Kidney glomerular epithelial cell (primary cell): ENCODE data around the gene SYNPR.

Experiments
- DNase-seq: peaks from one replicate; lab custom pipeline; 2025; lab: John Stamatoyannopoulos, UW

Gene SYNPR

GRCh38 chr3:63304421-63304820 is 26.3 kb downstream of the SYNPR start:
- no peak for DNase-seq

- DNase-seq: no peak
These were observed 30.0 kb downstream of the SYNPR start for GRCh38 chr3:63308072-63308471.

GRCh38 chr3:63309768-63310167 is 31.7 kb downstream of the SYNPR start:
- no peak for DNase-seq

- DNase-seq: no peak
These were observed 45.7 kb downstream of the SYNPR start for GRCh38 chr3:63323766-63324165.

GRCh38 chr3:63324621-63325020 is 46.5 kb downstream of the SYNPR start:
- no peak for DNase-seq

GRCh38 chr3:63325386-63325785 is 47.3 kb downstream of the SYNPR start:
- DNase-seq: no peak

GRCh38 chr3:63328365-63328764 is 50.3 kb downstream of the SYNPR start:
- DNase-seq: peak; percentile 77

- no peak for DNase-seq
These were observed 53.4 kb downstream of the SYNPR start for GRCh38 chr3:63331520-63331919.

GRCh38 chr3:63333815-63334214 is 55.7 kb downstream of the SYNPR start:
- DNase-seq: no peak

- DNase-seq: no peak
These were observed 60.2 kb downstream of the SYNPR start for GRCh38 chr3:63338351-63338750.

- peak; percentile 77 for DNase-seq
These were observed 65.6 kb downstream of the SYNPR start for GRCh38 chr3:63343674-63344073.

GRCh38 chr3:63344661-63345060 is 66.6 kb downstream of the SYNPR start:
- no peak for DNase-seq

- peak; percentile 65 for DNase-seq
These were observed 71.8 kb downstream of the SYNPR start for GRCh38 chr3:63349583-63350573.

- DNase-seq: peak; percentile 50
These were observed 73.3 kb downstream of the SYNPR start for GRCh38 chr3:63351159-63352007.

GRCh38 chr3:63352008-63352279 is 73.8 kb downstream of the SYNPR start:
- no peak for DNase-seq

GRCh38 chr3:63353383-63353782 is 75.3 kb downstream of the SYNPR start:
- peak; percentile 9 for DNase-seq

- no peak for DNase-seq
These were observed 76.1 kb downstream of the SYNPR start for GRCh38 chr3:63354160-63354559.

- no peak for DNase-seq
These were observed 77.7 kb downstream of the SYNPR start for GRCh38 chr3:63355809-63356208.

GRCh38 chr3:63364495-63364894 is 86.4 kb downstream of the SYNPR start:
- DNase-seq: peak; percentile 68

- DNase-seq: peak; percentile 35
These were observed 86.8 kb downstream of the SYNPR start for GRCh38 chr3:63364910-63365309.

- DNase-seq: no peak
These were observed 87.6 kb downstream of the SYNPR start for GRCh38 chr3:63365671-63366070.

GRCh38 chr3:63370094-63370493 is 92.0 kb downstream of the SYNPR start:
- DNase-seq: no peak

GRCh38 chr3:63383040-63383439 is 104.9 kb downstream of the SYNPR start:
- DNase-seq: no peak
